Trophoblast cell (in vitro differentiated cells and primary cell): ENCODE data around the gene KANK2.

ENCODE experiments used
- DNase-seq, 2 donors: peaks; one replicate each; pipeline ENCODE4 v3.0.0-alpha.2; 2016
- H2AFZ ChIP-seq: 2 replicates; pipeline ENCODE4 v1.6.1; 2013; ENCODE audit warnings: low read length, moderate library complexity, mild to moderate bottlenecking; ENCODE audit not compliant: insufficient read depth, poor library complexity
- H2AK5ac ChIP-seq: 2 replicates; pipeline ENCODE4 v1.6.1; 2013; ENCODE audit warnings: mild to moderate bottlenecking, low read length
- H2BK120ac ChIP-seq: 2 replicates; pipeline ENCODE4 v1.6.1; 2013; ENCODE audit warnings: low read length, mild to moderate bottlenecking, moderate library complexity; ENCODE audit not compliant: insufficient read depth, poor library complexity
- H2BK12ac ChIP-seq: 2 replicates; pipeline ENCODE4 v1.6.1; 2013; ENCODE audit warnings: mild to moderate bottlenecking, low read length, moderate library complexity
- H2BK5ac ChIP-seq: 2 replicates; pipeline ENCODE4 v1.6.1; 2013; ENCODE audit warnings: low read length, low read depth, moderate library complexity, mild to moderate bottlenecking; ENCODE audit not compliant: poor library complexity
- H3K14ac ChIP-seq: 2 replicates; pipeline ENCODE4 v1.6.1; 2013; ENCODE audit warnings: mild to moderate bottlenecking, low read length
- H3K18ac ChIP-seq: 2 replicates; pipeline ENCODE4 v1.6.1; 2013; ENCODE audit warnings: mild to moderate bottlenecking, low read length
- H3K23ac ChIP-seq: 2 replicates; pipeline ENCODE4 v1.6.1; 2013; ENCODE audit warnings: low read length
- H3K27ac ChIP-seq: 2 replicates; pipeline ENCODE4 v1.5.1; 2013; ENCODE audit warnings: low read depth, mild to moderate bottlenecking, inconsistent platforms, low read length, moderate library complexity
- H3K27me3 ChIP-seq: 2 replicates; pipeline ENCODE4 v1.6.1; 2013; ENCODE audit warnings: inconsistent platforms, mild to moderate bottlenecking, low read length, moderate library complexity; ENCODE audit not compliant: insufficient read depth
- H3K36me3 ChIP-seq, 2 experiments: 1 replicate in 1 of 2; 2 replicates in 1 of 2; pipeline ENCODE4 v1.6.1; 2013; ENCODE audit warnings: low read length in 2 of 2, mild to moderate bottlenecking in 2 of 2, moderate library complexity in 1 of 2; ENCODE audit not compliant: insufficient read depth in 2 of 2, control insufficient read depth in 1 of 2
- H3K4ac ChIP-seq: 2 replicates; pipeline ENCODE4 v1.6.1; 2013; ENCODE audit warnings: low read depth, mild to moderate bottlenecking, low read length, moderate library complexity
- H3K4me1 ChIP-seq, 2 experiments: 1 replicate in 1 of 2; 2 replicates in 1 of 2; pipeline ENCODE4 v1.6.1; 2013; ENCODE audit warnings: low read length in 2 of 2, mild to moderate bottlenecking in 2 of 2, moderate library complexity in 1 of 2; ENCODE audit not compliant: insufficient read depth in 2 of 2, control insufficient read depth in 1 of 2
- H3K4me2 ChIP-seq: 2 replicates; pipeline ENCODE4 v1.6.1; 2013; ENCODE audit warnings: inconsistent platforms, mild to moderate bottlenecking, low read length, moderate library complexity
- H3K4me3 ChIP-seq: 2 replicates; pipeline ENCODE4 v1.5.1; 2013; ENCODE audit warnings: mild to moderate bottlenecking, low read depth, low read length, inconsistent platforms
- H3K79me1 ChIP-seq: one replicate; pipeline ENCODE4 v1.6.1; 2013; ENCODE audit warnings: low read length
- H3K79me2 ChIP-seq: 2 replicates; pipeline ENCODE4 v1.6.1; 2013; ENCODE audit warnings: low read length, mild to moderate bottlenecking; ENCODE audit not compliant: control insufficient read depth, insufficient read depth, poor library complexity
- H3K9ac ChIP-seq: 2 replicates; pipeline ENCODE4 v1.6.1; 2013; ENCODE audit warnings: mild to moderate bottlenecking, low read length
- H3K9me3 ChIP-seq: 2 replicates; pipeline ENCODE4 v1.6.1; 2013; ENCODE audit warnings: low read depth, mild to moderate bottlenecking, control low read depth, inconsistent platforms, low read length; ENCODE audit not compliant: insufficient read depth
- H4K12ac ChIP-seq: 2 replicates; pipeline ENCODE4 v1.6.1; 2013; ENCODE audit warnings: low read depth, mild to moderate bottlenecking, low read length, moderate library complexity
- H4K8ac ChIP-seq: 2 replicates; pipeline ENCODE4 v1.6.1; 2013; ENCODE audit warnings: low read depth, mild to moderate bottlenecking, low read length, moderate library complexity
- H4K91ac ChIP-seq: one replicate; pipeline ENCODE4 v1.6.1; 2013; ENCODE audit warnings: low read depth, mild to moderate bottlenecking, low read length, moderate library complexity
- WGBS: extraction: QIAGEN DNeasy Blood & Tissue Kit; methylation state at CpG from one replicate; pipeline ENCODE4 v1.1.7; 2013; ENCODE audit warnings: missing lambda C conversion rate; ENCODE audit not compliant: insufficient read length, insufficient coverage; ENCODE audit errors: extremely low coverage; 5-methylcytosine and 5-hydroxymethylcytosine counted together

Gene KANK2

GRCh38 chr19:11224429-11224828 lies 27.1 kb upstream of the KANK2 start:
- Histone ChIP-seq H3K4ac (no peak overlapping the region), H3K4me1 (no peaks in the 10 kb centered on the region), H3K4me2 (no peak overlapping the region), H3K27ac (no peak overlapping the region), H2BK5ac (no peak overlapping the region), H3K14ac (no peak overlapping the region), H3K9ac (no peak overlapping the region), H3K18ac (no peak overlapping the region), H3K79me1 (no peaks in the 10 kb centered on the region), H4K91ac (no peak overlapping the region), H4K8ac (no peak overlapping the region), H3K4me3 (no peak overlapping the region), H4K12ac (no peak overlapping the region), H2BK12ac (no peak overlapping the region), H3K36me3 (peaks cover 10 to 11% of the 10 kb centered on the region in 2 experiments), H3K23ac (no peak overlapping the region), H3K9me3 (peaks cover 4% of the 10 kb centered on the region), H2AK5ac (no peak overlapping the region), H2AFZ (no peak overlapping the region), H2BK120ac (no peak overlapping the region), H3K79me2 (no peaks in the 10 kb centered on the region), H3K27me3 (no peaks in the 10 kb centered on the region)
- WGBS: no CpG with 5 or more reads among the region's 7 CpGs
- DNase-seq: no peak

- peaks cover 10 to 11% of the 10 kb centered on the region in 2 experiments for H3K36me3 ChIP-seq
- H4K91ac ChIP-seq: no peak overlapping the region
- H2BK120ac ChIP-seq: no peak overlapping the region
- no peaks in the 10 kb centered on the region for H3K79me2 ChIP-seq
- DNase-seq: no peak
- WGBS: no CpG with 5 or more reads among the region's 3 CpGs
- no peak overlapping the region for H2BK5ac ChIP-seq
- no peak overlapping the region for H3K27ac ChIP-seq
- peaks cover 4% of the 10 kb centered on the region for H3K9me3 ChIP-seq
- no peak overlapping the region for H2BK12ac ChIP-seq
- no peaks in the 10 kb centered on the region for H3K79me1 ChIP-seq
- H3K4ac ChIP-seq: no peak overlapping the region
- H2AK5ac ChIP-seq: no peak overlapping the region
- H3K23ac ChIP-seq: no peak overlapping the region
- H4K12ac ChIP-seq: no peak overlapping the region
- no peak overlapping the region for H4K8ac ChIP-seq
- no peak overlapping the region for H3K4me2 ChIP-seq
- H3K4me3 ChIP-seq: no peak overlapping the region
- H3K18ac ChIP-seq: no peak overlapping the region
- H2AFZ ChIP-seq: no peak overlapping the region
- H3K9ac ChIP-seq: no peak overlapping the region
- no peaks in the 10 kb centered on the region for H3K4me1 ChIP-seq
- no peaks in the 10 kb centered on the region for H3K27me3 ChIP-seq
- no peak overlapping the region for H3K14ac ChIP-seq
These were observed 25.9 kb upstream of the KANK2 start for GRCh38 chr19:11223200-11223599.

GRCh38 chr19:11221082-11221598 lies 23.8 kb upstream of the KANK2 start:
- Histone ChIP-seq H3K4ac (no peak overlapping the region), H3K36me3 (peaks cover 13 to 14% of the 10 kb centered on the region in 2 experiments), H3K27ac (no peak overlapping the region), H2BK5ac (no peak overlapping the region), H4K91ac (no peak overlapping the region), H3K18ac (no peak overlapping the region), H3K79me2 (no peaks in the 10 kb centered on the region), H2AK5ac (no peak overlapping the region), H3K9ac (no peak overlapping the region), H3K9me3 (peaks cover 6% of the 10 kb centered on the region), H4K8ac (no peak overlapping the region), H2BK12ac (no peak overlapping the region), H2BK120ac (no peak overlapping the region), H3K23ac (no peak overlapping the region), H3K4me2 (no peak overlapping the region), H3K4me3 (no peak overlapping the region), H3K79me1 (no peaks in the 10 kb centered on the region), H3K14ac (no peak overlapping the region), H2AFZ (no peak overlapping the region), H4K12ac (no peak overlapping the region), H3K4me1 (no peaks in the 10 kb centered on the region), H3K27me3 (no peaks in the 10 kb centered on the region)
- no CpG with 5 or more reads among the region's 3 CpGs for WGBS
- DNase-seq: no peak

GRCh38 chr19:11214387-11214786 lies 17.0 kb upstream of the KANK2 start:
- no peak for DNase-seq
- H3K9me3 ChIP-seq: peaks cover 2% of the 10 kb centered on the region
- H4K91ac ChIP-seq: no peak overlapping the region
- no peak overlapping the region for H2AK5ac ChIP-seq
- H3K4ac ChIP-seq: no peak overlapping the region
- no peaks in the 10 kb centered on the region for H3K4me1 ChIP-seq
- no peak overlapping the region for H2AFZ ChIP-seq
- no peak overlapping the region for H3K14ac ChIP-seq
- no peak overlapping the region for H3K4me2 ChIP-seq
- no peak overlapping the region for H4K12ac ChIP-seq
- H3K23ac ChIP-seq: no peak overlapping the region
- no peaks in the 10 kb centered on the region for H3K79me2 ChIP-seq
- H4K8ac ChIP-seq: no peak overlapping the region
- no peak overlapping the region for H3K27ac ChIP-seq
- no peak overlapping the region for H3K4me3 ChIP-seq
- peaks cover 25 to 28% of the 10 kb centered on the region in 2 experiments for H3K36me3 ChIP-seq
- H2BK120ac ChIP-seq: no peak overlapping the region
- WGBS: no CpG with 5 or more reads among the region's 6 CpGs
- no peak overlapping the region for H2BK12ac ChIP-seq
- no peak overlapping the region for H3K18ac ChIP-seq
- H3K27me3 ChIP-seq: no peaks in the 10 kb centered on the region
- no peak overlapping the region for H2BK5ac ChIP-seq
- no peak overlapping the region for H3K9ac ChIP-seq
- no peaks in the 10 kb centered on the region for H3K79me1 ChIP-seq
